ENCODE results near the gene CTNNA2. TPM values are rescaled to one million over a fixed set of nuclear protein-coding genes. Genes with fewer than 3 reads are reported as not detected.

The CTNNA2 gene
- total RNA-seq, 4 donors from 2014 or later = not detected

DNA sequence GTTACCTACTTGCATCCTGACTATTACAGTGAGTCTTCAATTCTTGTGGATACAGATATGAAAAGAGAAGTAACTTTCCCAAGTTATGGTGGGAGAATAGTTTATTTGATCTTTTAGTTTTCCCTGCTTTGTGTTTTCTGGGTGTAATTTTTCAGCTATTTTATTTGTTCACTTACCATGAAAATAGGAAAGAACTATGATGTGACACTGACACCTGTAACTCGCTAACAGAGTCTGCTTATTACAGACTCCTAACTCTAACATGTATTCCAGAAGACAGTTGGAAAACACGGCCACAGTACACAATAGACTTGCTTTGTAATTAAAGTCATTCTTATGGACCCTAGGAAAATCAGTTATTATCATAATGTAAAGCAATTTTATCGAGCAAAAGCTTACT is 468.5 kb downstream of the CTNNA2 start:
- TF ChIP-seq, protein P1, sequence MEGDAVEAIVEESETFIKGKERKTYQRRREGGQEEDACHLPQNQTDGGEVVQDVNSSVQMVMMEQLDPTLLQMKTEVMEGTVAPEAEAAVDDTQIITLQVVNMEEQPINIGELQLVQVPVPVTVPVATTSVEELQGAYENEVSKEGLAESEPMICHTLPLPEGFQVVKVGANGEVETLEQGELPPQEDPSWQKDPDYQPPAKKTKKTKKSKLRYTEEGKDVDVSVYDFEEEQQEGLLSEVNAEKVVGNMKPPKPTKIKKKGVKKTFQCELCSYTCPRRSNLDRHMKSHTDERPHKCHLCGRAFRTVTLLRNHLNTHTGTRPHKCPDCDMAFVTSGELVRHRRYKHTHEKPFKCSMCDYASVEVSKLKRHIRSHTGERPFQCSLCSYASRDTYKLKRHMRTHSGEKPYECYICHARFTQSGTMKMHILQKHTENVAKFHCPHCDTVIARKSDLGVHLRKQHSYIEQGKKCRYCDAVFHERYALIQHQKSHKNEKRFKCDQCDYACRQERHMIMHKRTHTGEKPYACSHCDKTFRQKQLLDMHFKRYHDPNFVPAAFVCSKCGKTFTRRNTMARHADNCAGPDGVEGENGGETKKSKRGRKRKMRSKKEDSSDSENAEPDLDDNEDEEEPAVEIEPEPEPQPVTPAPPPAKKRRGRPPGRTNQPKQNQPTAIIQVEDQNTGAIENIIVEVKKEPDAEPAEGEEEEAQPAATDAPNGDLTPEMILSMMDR (IDR thresholded peaks at IDR 0.05; ENCODE audit: low read depth) = no peak

- TF ChIP-seq, protein P1 (IDR thresholded peaks at IDR 0.05; ENCODE audit: low read depth) = no peak
These were observed 469.6 kb downstream of the CTNNA2 start for GRCh38 chr2:79982445-79982844.

DNA sequence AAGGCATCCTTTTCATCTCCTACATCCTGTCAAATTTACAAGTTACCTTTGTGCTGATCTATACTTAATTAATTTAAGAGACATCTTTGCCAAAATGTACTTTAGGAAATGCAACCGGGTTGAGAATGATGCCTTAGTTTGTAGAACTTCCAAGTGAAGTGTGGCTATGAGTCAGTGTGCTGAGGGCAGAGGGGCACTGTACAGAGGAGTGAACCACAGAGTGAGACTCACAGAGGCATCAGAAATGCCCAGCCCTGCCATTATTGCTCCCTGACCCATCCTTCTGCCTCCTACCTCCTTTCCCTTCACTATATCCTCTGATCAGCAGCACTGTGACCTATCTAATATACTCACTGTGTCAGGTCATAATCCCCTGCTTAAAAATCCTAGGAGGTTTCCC is 471.6 kb downstream of the CTNNA2 start:
- TF ChIP-seq, protein P1 (IDR thresholded peaks at IDR 0.05; ENCODE audit: low read depth) = no peak

- TF ChIP-seq, protein P1 (IDR thresholded peaks at IDR 0.05; ENCODE audit: low read depth) = no peak
These were observed 472.3 kb downstream of the CTNNA2 start for GRCh38 chr2:79985145-79985544.

- TF ChIP-seq, protein P1 (IDR thresholded peaks at IDR 0.05; ENCODE audit: low read depth) = no peak
These were observed 472.7 kb downstream of the CTNNA2 start for GRCh38 chr2:79985571-79985970.

GRCh38 chr2:79993144-79993543 is 480.3 kb downstream of the CTNNA2 start:
- TF ChIP-seq, protein P1 (IDR thresholded peaks at IDR 0.05; ENCODE audit: low read depth) = no peak

DNA sequence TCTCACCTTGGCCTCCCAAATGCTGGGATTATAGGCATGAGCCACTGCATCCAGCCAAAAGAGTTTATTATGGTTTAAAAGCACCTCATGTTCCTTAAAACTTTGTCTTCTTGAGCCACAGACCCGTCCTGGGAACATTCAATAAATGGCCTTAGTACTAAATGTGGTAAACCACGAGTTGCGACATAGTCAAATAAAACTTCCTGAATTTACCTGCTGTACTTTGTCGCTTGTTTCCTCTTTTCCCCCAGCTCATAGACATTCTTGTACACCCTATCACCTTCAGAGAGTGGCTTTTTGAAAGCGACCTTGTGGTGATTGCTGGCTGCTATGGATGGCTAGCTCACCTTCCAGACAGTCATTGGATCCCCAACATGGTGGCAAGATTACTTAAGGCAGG is 481.3 kb downstream of the CTNNA2 start:
- TF ChIP-seq, protein P1 (IDR thresholded peaks at IDR 0.05; ENCODE audit: low read depth) = no peak

All from subcutaneous adipose tissue (tissue), 4 donors.